Measurements from ENCODE around the gene RNH1. TPM values are rescaled to one million over a fixed set of nuclear protein-coding genes. Genes with fewer than 3 reads are reported as not detected.

RNH1 gene
- polyA plus RNA-seq, 1 of the 3 experiments (the other 2 are of a cell fraction) = 147 TPM

GRCh38 chr11:454043-454442 is 53.0 kb downstream of the RNH1 start:
- Histone ChIP-seq H3K4me2 (no peak overlapping the region), H3K79me2 (ENCODE audit: insufficient read depth) (peaks cover 68% of the 10 kb centered on the region), H2AFZ (ENCODE audit: low read depth) (no peak overlapping the region), H3K27me3 (ENCODE audit: insufficient read depth) (no peaks in the 10 kb centered on the region), H3K36me3 (replicated peaks in 1 of 2; ENCODE audit: control insufficient read depth in 1 of 2, insufficient read depth in 2 of 2, low read length in 1 of 2) (peaks cover 6 to 16% of the 10 kb centered on the region in 2 experiments), H3K9me2 (no peaks in the 10 kb centered on the region), H3F3A (replicated peaks; ENCODE audit: insufficient read depth) (peaks cover under 1% of the 10 kb centered on the region), H3K4me3 (ENCODE audit: low read depth in 2 of 2, low read length in 1 of 2) (no peak overlapping the region), H3K27ac (ENCODE audit: low read depth in 2 of 2, low read length in 1 of 2) (no peak overlapping the region), H3K4me1 (ENCODE audit: control insufficient read depth in 1 of 2, insufficient read depth in 2 of 2, low read depth in 1 of 2, low read length in 1 of 2) (peaks cover 6 to 18% of the 10 kb centered on the region in 2 experiments; a peak in 2 of 4 replicates), H4K20me1 (ENCODE audit: insufficient read depth) (peaks cover 14% of the 10 kb centered on the region), H3K9me3 (no peaks in the 10 kb centered on the region), H3K9ac (no peak overlapping the region)
- ChIA-PET CTCF (interaction anchor here (2.1 kb wide), 1 partner anchor 57 kb away, joined by 8 read pairs; no protein-coding TSS in a partner anchor), POLR2A (no interaction called here)
- TF ChIP-seq FOXM1 (IDR thresholded peaks at IDR 0.05; ENCODE audit: low read depth) (no peak), IRF3 (IDR thresholded peaks at IDR 0.05; ENCODE audit: low read depth, low read length) (no peak), MAX (IDR thresholded peaks at IDR 0.05; ENCODE audit: low read depth) (no peak), CTCF (IDR thresholded peaks at IDR 0.05) (no peak), SMC3 (IDR thresholded peaks at IDR 0.05; ENCODE audit: low read depth, low read length) (no peak), RXRA (IDR thresholded peaks at IDR 0.05; ENCODE audit: borderline replicate concordance, low read depth) (no peak), SIN3A (IDR thresholded peaks at IDR 0.05; ENCODE audit: borderline replicate concordance, low read depth, low read length) (no peak), REST (IDR thresholded peaks at IDR 0.05; ENCODE audit: low read depth, low read length) (no peak), RAD21 (IDR thresholded peaks at IDR 0.05; ENCODE audit: low read length) (no peak), NFIC (IDR thresholded peaks at IDR 0.05; ENCODE audit: borderline replicate concordance) (no peak), FOSL2 (IDR thresholded peaks at IDR 0.05; ENCODE audit: borderline replicate concordance, low read depth) (no peak), JUND (IDR thresholded peaks at IDR 0.05) (no peak)
- WGBS (ENCODE audit: low lambda C conversion rate) = 96% methylated on average over 9 of the region's 9 CpGs
- DNase-seq = no peak

Measured in SK-N-SH (cell line).